Frontal cortex (tissue), 4 donors: ENCODE results near the gene TAF1. TPM values are rescaled to one million over a fixed set of nuclear protein-coding genes. Genes with fewer than 3 reads are reported as not detected.
"Not testable (repeated sequence)": the region's sequence is repeated elsewhere in the genome, so short reads cannot be mapped to it uniquely, and the experiment has no call there.

ENCODE experiments used
- DNase-seq, 2 donors: peaks; one replicate each; pipeline ENCODE4 v3.0.0; 2012; ENCODE audit warnings: low spot score in 2 of 2
- FAIRE-seq: peaks from 2 replicates; lab custom pipeline; 2012; peaks lifted over from hg19 to GRCh38; lab: Jason Lieb, UNC
- total RNA-seq: library from RNA; depleted of rRNA; stranded (reverse); fragments of >200 nt; gene quantifications from one replicate; pipeline ENCODE4 v1.2.3, GENCODE V29; 2014
- donor health status: control.
- donor health status: control.
- donor health status: control.

The TAF1 gene, protein sequence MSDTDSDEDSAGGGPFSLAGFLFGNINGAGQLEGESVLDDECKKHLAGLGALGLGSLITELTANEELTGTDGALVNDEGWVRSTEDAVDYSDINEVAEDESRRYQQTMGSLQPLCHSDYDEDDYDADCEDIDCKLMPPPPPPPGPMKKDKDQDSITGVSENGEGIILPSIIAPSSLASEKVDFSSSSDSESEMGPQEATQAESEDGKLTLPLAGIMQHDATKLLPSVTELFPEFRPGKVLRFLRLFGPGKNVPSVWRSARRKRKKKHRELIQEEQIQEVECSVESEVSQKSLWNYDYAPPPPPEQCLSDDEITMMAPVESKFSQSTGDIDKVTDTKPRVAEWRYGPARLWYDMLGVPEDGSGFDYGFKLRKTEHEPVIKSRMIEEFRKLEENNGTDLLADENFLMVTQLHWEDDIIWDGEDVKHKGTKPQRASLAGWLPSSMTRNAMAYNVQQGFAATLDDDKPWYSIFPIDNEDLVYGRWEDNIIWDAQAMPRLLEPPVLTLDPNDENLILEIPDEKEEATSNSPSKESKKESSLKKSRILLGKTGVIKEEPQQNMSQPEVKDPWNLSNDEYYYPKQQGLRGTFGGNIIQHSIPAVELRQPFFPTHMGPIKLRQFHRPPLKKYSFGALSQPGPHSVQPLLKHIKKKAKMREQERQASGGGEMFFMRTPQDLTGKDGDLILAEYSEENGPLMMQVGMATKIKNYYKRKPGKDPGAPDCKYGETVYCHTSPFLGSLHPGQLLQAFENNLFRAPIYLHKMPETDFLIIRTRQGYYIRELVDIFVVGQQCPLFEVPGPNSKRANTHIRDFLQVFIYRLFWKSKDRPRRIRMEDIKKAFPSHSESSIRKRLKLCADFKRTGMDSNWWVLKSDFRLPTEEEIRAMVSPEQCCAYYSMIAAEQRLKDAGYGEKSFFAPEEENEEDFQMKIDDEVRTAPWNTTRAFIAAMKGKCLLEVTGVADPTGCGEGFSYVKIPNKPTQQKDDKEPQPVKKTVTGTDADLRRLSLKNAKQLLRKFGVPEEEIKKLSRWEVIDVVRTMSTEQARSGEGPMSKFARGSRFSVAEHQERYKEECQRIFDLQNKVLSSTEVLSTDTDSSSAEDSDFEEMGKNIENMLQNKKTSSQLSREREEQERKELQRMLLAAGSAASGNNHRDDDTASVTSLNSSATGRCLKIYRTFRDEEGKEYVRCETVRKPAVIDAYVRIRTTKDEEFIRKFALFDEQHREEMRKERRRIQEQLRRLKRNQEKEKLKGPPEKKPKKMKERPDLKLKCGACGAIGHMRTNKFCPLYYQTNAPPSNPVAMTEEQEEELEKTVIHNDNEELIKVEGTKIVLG (N-terminal part only)
- total RNA-seq = 46.9 TPM

GRCh38 chrX:71365875-71366673 lies at the start of gene TAF1:
TSS of gene TAF1 (plus strand) at chrX:71366357. CDS start at chrX:71366375, 18 bp downstream.
- FAIRE-seq (no peak), DNase-seq (peak; percentile 64 to 80)

DNA sequence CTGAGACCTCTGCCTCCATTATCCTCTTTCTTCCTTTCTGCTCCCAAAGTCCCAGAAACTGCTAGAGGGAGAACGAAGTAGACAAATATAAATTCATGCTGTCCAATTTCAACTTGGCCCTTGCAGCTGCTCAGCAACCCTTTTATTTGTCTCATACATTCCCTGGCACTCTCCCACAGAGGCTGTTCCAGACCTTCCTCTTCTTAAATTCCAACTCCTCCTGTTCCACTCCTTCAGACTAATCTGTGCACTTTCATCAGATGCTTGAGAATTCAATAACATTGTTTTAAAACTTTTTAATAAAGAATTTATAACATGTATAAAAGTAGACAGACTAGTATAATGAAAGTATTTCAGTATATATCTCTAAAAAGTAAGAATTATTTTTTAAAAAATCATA lies 49.2 kb upstream of the TAF1 start:
- FAIRE-seq = peak; percentile 17
- not testable (repeated sequence) for DNase-seq

DNA sequence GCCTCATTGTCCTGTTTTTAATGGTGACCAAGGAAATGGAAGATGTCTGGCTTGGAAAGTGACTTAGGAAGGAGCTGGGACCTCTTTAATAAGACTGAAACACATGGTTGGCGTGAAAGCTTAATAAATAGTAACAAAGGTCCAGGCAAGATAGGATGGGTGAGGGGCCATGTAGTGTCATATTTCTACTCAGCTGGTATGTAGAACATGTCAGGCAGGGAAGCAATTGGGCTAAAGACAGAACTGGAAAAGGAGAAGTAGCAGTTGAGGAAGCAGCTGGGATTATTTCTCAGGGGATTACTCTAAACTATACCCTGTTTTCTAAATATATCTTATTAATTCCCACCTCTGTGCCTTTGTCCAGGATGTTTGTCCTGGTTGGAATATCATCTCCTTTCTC lies 46.0 kb upstream of the TAF1 start:
- FAIRE-seq (no peak), DNase-seq (no peak)

DNA sequence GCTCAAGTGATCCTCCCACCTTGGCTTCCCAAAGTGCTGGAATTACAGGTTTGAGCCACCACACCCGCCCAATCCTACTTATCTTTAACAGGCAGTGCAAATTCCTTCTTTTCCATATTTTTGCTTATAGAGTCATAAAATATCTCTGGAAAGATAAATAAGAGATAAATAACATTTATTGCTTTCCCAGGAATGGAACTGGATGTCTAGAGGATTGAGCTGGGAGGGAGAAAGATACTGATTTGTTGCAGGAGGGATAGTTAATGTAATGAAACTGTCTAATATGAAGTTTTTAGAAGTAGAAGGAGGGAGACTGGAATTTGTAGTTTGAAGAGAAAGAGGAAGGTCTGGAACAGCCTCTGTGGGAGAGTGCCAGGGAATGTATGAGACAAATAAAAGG lies 44.4 kb upstream of the TAF1 start:
- no peak for DNase-seq
- FAIRE-seq = no peak

- not testable (repeated sequence) for DNase-seq, FAIRE-seq
Observed at GRCh38 chrX:71324452-71324851, 41.7 kb upstream of the TAF1 start.

DNA sequence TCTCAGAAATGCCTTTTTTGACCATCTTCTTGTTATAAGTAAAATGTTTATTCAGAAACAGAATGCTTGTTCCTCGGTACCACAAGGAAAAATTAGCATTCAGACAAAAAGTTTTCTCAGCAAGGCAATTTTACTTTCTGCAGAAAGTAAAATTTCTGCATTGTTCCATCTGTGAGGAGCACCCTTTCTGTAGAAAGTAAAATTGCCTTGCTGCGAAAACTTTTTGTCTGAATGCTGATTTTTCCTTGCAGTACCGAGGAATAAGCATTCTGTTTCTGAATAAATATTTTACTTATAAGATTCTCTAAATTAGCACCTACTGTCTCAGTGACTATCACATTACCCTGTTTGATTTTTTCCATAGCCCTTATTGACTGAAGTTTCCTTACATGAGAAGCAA lies 39.8 kb upstream of the TAF1 start:
- no peak for DNase-seq
- FAIRE-seq = no peak

DNA sequence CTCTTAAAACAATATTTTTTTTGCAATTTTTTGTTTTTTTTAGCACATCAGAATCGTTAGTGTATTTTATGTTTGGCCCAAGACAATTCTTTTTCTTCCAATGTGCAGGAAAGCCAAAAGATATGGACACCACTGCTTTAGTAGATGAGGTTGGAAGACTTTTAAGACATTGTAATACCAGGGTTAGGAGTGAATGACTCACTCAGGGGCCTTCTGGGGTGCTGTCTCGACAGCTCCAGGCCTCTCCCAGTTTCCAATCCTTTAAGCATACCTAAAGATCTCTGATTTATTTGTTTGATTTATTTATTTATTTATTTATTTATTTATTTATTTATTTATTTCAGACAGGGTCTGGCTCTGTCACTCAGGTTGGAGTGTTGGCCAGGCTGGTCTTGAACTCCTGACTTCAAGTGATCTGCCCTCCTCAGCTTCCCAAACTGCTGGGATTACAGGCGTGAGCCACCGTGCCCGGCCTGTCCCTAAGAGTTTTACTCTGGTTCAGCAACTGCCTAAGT lies 16.9 kb upstream of the TAF1 start:
- FAIRE-seq, DNase-seq: not testable (repeated sequence)

- FAIRE-seq, DNase-seq: not testable (repeated sequence)
Observed at GRCh38 chrX:71349867-71350266, 16.3 kb upstream of the TAF1 start.

- not testable (repeated sequence) for DNase-seq, FAIRE-seq
Observed at GRCh38 chrX:71352439-71352838, 13.7 kb upstream of the TAF1 start.

- FAIRE-seq = no peak
- no peak for DNase-seq
Observed at GRCh38 chrX:71364221-71364620, 1.9 kb upstream of the TAF1 start.

GRCh38 chrX:71365356-71365874 lies 742 bp upstream of the TAF1 start:
- no peak for FAIRE-seq
- no peak for DNase-seq

- FAIRE-seq (no peak), DNase-seq (no peak)
Observed at GRCh38 chrX:71366674-71367256, 608 bp downstream of the TAF1 start.

- DNase-seq (no peak), FAIRE-seq (no peak)
Observed at GRCh38 chrX:71367396-71367795, 1.2 kb downstream of the TAF1 start.

GRCh38 chrX:71372388-71372787 lies 6.2 kb downstream of the TAF1 start:
- no peak for DNase-seq
- no peak for FAIRE-seq

GRCh38 chrX:71378732-71379131 lies 12.6 kb downstream of the TAF1 start:
- no peak for FAIRE-seq
- no peak for DNase-seq

DNA sequence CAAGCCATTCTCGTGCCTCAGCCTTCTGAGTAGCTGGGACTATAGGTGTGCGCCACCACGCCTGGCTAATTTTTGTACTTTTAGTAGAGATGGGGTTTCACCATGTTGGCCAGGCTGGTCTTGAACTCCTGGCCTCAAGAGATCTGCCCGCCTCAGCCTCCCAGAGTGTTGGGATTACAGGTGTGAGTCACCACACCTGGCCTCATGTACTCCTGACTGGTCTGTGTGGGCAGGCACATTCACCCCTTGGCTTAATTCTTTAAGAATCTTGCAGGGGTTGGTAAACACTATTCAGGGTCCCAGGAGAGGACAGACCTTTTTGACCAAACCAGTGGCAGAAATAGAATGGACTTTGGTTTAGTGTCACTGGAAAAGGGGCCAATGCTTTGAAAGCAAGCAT lies 25.6 kb downstream of the TAF1 start:
- not testable (repeated sequence) for DNase-seq, FAIRE-seq

- FAIRE-seq (no peak), DNase-seq (no peak)
Observed at GRCh38 chrX:71393919-71394318, 27.8 kb downstream of the TAF1 start.

DNA sequence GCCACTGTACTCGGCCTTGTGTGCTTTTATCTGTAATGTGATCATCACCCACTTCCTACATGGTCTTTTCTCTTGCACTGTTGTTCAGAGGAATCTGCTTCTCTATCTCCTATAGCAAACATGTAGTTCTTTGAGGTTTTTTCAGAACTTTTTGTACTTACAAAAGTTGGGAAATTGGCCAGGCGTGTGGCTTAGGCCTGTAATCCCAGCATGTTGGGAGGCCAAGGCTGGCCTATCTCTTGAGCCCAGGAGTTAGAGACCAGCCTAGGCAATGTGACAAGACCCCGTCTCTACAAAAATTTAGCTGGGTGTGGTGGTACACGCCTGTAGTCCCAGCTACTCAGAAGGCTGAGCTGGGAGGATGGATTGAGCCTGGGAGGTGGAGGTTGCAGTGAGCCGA lies 30.4 kb downstream of the TAF1 start:
- DNase-seq = no peak
- no peak for FAIRE-seq
